Limb (tissue), 2 donors: ENCODE measurements around the gene AXIN1.
"Not testable (repeated sequence)": the region's sequence is repeated elsewhere in the genome, so short reads cannot be mapped to it uniquely, and the experiment has no call there.

Source experiments
- DNase-seq, 2 donors: peaks; one replicate each; pipeline ENCODE4 v3.0.0-alpha.2; 2016; ENCODE audit errors: extremely low spot score in 2 of 2

The AXIN1 gene, protein sequence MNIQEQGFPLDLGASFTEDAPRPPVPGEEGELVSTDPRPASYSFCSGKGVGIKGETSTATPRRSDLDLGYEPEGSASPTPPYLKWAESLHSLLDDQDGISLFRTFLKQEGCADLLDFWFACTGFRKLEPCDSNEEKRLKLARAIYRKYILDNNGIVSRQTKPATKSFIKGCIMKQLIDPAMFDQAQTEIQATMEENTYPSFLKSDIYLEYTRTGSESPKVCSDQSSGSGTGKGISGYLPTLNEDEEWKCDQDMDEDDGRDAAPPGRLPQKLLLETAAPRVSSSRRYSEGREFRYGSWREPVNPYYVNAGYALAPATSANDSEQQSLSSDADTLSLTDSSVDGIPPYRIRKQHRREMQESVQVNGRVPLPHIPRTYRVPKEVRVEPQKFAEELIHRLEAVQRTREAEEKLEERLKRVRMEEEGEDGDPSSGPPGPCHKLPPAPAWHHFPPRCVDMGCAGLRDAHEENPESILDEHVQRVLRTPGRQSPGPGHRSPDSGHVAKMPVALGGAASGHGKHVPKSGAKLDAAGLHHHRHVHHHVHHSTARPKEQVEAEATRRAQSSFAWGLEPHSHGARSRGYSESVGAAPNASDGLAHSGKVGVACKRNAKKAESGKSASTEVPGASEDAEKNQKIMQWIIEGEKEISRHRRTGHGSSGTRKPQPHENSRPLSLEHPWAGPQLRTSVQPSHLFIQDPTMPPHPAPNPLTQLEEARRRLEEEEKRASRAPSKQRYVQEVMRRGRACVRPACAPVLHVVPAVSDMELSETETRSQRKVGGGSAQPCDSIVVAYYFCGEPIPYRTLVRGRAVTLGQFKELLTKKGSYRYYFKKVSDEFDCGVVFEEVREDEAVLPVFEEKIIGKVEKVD

GRCh38 chr16:352547-353403, at the start of gene AXIN1:
Gene AXIN1 (minus strand): TSS chr16:352723. CDS start chr16:347025, 5,698 bp downstream.
- DNase-seq, result peak; percentile 89 to 99

GRCh38 chr16:401468-402348, 49.2 kb upstream of the AXIN1 start, which contains the start of gene DECR2:
Gene DECR2 (plus strand): TSS chr16:401885. CDS start chr16:401964, 79 bp downstream.
- peak; percentile 92 to 100 for DNase-seq

GRCh38 chr16:400061-400591, 47.6 kb upstream of the AXIN1 start:
- DNase-seq, result no peak

- no peak for DNase-seq
Observed at GRCh38 chr16:399340-400019, 47.0 kb upstream of the AXIN1 start.

DNA sequence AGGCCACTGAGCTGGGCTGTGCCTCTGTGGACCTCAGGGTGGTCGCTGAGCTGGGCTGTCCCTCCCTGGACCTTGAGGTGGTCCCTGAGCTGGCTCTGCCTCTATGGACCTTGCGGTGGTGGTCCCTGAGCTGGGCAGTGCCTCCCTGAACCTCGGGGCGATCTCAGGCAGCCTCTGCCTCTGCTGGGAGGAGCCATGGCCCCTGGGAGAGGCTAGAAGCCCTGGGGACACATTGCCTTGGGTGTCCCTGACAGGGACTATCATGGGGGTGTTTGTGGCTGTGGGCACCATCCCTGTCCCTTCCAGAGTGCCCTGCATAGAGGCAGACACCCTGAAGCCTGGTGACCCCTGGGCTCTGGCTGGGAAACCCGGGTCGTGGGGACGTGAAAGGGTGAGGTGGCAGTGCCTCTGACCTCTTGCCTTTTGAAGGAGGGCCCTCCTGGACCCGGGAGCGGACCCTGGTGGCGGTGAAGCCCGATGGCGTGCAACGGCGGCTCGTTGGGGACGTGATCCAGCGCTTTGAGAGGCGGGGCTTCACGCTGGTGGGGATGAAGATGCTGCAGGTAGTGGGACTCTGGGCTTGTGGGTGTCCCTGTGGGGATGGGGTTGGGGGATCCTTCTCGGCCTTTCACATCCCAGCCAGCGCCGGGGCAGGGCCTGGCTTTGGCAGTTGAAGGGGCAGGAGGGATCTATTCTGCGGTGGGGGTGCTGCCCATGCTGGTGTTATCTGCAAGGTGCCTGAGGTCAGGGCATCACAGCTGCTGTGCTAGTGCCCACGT, 46.2 kb upstream of the AXIN1 start:
- peak in 1 of 2 donors; percentile 29 for DNase-seq

DNA sequence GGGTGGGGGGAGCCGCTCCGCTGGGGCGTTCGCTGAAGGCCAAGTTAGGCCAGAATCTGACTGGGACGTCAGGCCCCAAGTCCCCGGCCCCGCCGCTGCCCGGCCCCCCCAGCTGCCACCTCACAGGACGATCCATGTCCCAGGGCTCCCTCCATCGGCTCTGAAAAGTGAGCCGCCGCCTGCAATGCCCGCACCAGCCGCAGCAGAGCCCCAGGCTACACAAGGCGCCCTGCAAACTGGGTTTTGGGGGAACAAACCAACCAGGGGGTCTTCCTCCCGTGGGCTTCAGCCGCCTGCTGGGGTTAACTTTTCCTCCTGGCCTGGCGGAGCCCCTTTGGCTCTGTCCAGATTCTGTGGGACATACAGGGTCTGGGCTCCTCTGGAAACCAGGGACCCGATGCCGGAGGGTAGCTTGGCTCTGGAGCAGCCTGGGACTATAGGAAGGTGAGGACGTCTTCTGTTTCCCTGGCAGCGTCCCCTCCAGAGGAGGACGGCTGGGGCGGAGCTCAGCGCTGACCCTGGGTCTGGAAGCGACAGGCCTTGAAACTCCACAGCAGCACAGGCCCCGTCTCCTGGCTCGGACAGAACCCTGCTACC, 45.3 kb upstream of the AXIN1 start:
- DNase-seq, result peak in 1 of 2 donors; percentile 79

DNA sequence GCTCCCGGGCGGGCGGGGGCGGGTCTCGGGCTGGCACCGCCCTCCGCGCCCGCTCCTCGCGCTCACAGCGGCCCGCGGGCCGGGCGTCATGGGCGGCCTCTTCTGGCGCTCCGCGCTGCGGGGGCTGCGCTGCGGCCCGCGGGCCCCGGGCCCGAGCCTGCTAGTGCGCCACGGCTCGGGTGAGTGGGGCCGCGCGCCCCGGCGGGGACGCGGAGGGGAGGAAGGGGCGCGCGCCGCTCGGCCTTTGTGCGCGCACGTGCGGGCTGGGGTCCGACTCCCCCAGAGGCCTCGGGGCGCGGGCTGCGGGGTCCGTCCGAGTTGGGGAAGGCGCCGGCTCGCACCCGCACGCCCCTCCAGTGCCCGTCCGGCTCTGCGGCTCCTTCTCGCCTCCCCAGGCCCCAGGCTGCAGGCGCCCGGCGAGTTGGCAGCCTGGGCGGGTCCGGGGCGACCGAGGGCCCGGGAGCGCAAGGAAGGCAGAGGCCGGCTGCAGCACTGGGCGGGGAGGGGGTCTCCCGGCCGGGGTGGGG, 44.7 kb upstream of the AXIN1 start, which contains the start of gene NME4:
Gene NME4, plus strand, starts transcription at position 65 of the 527 bp plus-strand sequence. Its CDS starts 24 bp downstream, at position 89.
- DNase-seq, result peak in 1 of 2 donors; percentile 72

DNA sequence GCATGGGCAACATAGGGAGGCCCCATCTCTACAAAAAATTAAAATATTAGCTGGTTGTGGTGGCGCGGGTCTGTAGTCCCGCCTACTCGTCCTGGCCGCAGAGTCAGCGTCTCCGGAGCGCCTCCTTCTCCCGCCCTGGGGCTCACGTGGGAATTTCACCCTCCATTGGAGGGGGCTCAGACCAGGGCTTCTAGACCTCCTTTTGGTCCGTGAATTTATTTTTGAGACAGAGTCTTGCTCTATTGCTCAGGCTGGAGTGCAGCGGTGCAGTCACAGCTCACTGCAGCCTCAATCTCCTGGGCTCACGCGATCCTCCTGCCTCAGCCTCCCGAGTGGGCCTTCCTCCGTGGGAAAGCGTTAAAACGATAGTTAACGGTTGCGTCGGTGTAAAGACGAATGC, 44.1 kb upstream of the AXIN1 start:
- DNase-seq, result peak in 1 of 2 donors; percentile 55

- no peak for DNase-seq
Observed at GRCh38 chr16:396199-396598, 43.7 kb upstream of the AXIN1 start.

GRCh38 chr16:392450-393030, 40.0 kb upstream of the AXIN1 start:
- DNase-seq, result no peak

DNA sequence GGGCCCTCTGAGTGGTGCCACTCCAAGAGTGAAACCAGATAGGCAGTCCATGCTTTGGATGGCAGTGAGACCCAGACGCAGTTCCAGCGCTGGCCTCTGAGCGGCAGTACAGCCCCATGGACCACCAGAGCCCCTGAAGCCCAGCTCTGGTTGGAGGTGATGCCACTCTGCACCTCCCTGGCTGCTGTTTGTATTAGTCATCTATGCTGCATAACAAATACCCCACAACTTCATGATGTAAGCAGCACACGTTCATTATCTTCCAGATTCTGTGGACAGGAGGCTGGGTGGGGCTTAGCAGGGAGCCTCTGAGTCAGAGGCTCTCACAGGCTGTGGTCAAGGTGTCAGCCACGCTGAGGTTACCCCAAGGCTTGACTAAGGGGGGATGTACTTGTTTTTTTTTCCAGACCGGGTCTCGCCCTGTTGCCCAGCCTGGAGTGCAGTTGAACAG, 39.4 kb upstream of the AXIN1 start:
- peak in 1 of 2 donors; percentile 72 for DNase-seq

DNA sequence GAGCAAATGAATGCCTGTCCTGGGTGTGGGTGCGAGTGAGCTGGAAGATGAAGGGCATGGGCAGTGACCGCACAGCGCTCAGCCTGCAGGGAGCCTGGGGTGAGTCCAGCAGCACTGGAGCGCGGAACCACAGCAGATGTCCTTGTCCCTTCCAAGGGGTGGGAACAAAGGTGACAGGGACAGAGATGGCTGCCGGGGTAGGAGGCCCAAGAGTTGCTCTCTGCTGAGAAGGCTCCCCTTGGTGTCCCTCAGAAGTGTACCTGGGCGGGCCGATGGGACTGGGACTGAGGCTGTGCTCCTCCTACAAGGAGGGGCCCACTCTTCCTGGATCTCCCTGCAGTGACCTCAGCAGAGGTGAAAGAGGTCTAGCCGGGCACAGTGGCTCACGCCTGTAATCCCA, 36.8 kb upstream of the AXIN1 start:
- no peak for DNase-seq

DNA sequence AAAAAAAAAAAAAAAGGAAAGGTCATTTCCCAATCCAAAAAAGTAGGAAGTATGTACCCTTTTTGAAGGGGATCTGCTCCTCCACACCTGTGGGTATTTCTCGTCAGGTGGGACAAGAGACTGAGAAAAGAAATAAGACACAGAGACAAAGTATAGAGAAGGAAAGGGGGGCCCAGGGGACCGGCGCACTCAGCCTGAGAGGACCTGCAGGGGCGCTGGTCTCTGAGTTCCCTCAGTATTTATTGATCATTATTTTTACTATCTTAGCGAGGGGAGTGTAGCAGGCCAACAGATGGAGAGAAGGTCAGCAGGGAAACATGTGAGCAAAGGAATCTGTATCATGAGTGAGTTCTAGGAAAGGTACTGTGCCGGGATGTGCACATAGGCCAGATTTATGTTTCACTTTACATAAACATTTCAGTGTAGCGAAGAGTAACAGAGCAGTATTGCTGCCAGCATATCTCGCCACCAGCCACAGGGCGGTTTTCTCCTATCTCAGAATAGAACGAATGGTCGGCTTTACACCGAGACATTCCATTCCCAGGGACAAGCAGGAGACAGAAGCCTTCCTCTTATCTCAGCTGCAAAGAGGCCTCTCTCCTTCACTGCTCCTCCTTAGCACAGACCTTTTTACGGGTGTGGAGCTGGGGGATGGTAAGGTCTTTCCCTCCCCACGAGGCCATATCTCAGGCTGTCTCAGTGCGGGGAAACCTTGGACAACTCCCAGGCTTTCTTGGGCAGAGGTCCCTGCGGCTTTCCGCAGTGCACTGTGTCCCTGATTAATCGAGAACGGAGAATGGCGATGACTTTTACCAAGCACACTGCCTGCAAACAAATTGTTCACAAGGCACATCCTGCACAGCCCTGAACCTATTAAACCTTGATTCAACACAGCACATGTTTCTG, 35.5 kb upstream of the AXIN1 start:
- not testable (repeated sequence) for DNase-seq

DNA sequence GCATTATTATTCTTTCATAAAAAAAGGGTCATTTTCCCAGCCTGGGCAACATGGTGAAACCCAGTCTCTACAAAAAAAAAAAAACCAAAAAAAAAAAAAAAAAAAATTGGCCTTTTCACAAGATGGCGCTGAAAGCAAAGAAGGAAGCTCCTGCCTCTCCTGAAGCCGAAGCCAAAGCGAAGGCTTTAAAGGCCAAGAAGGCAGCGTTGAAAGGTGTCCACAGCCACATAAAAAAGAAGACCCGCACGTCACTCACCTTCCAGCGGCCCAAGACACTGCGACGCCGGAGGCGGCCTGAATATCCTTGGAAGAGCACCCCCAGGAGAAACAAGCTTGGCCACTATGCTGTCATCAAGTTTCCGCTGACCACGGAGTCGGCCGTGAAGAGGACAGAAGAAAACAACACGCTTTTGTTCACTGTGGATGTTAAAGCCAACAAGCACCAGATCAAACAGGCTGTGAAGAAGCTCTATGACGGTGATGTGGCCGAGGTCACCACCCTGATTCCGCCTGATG, 34.2 kb upstream of the AXIN1 start:
- DNase-seq, result no peak

DNA sequence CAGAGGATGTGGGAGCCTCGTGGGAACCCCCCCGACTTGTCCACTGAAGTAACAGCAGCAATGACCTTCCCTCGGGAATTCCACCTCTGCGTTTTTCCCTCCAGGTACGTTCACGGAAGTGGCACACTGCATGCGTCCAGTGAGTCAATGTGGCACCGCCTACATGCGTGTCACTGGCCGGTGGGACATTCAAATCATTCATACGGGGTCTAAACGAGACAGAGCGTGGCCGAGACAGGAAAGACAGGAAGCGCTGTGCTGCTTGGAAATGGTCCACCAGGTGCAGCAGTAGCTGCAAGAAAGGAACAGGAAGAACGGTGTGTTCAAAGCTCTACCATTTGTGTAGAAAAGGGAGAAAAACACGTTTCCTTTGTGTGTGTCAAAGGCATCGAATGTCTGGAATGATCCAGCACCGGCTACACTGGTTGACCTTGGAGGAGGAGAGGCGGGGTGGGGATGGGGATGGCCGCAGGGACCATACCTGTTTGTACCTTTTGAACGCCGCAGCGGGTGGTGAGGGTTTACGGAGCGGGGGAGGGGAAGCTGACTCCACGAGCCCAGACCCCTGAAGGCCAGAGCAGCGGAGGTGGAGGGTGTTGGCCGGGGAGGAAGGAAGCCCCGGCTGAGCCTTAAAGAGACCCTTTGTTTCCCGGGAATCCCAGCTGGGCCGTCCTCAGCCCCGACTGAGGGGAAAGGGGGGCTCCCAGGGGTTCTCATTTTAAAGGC, 31.0 kb upstream of the AXIN1 start:
- DNase-seq, result no peak
